Inferior parietal cortex (tissue), 1 donor: Measurements from ENCODE around the gene CPB2.

Experiments used
- DNase-seq: peaks from one replicate; pipeline ENCODE4 v3.0.0-alpha.2; 2016; ENCODE audit errors: extremely low spot score

Gene CPB2

GRCh38 chr13:46104868-46105267 lies at the start of gene CPB2:
CPB2 (minus strand) TSS chr13:46105033; CDS start chr13:46105009, 24 bp downstream.
- DNase-seq = no peak

- no peak for DNase-seq
Measured at GRCh38 chr13:46154136-46154801, 49.4 kb upstream of the CPB2 start.

- DNase-seq = no peak
Measured at GRCh38 chr13:46152627-46153328, 47.9 kb upstream of the CPB2 start.

- DNase-seq = no peak
Measured at GRCh38 chr13:46150134-46150693, 45.4 kb upstream of the CPB2 start.

- DNase-seq = no peak
Measured at GRCh38 chr13:46149272-46150133, 44.7 kb upstream of the CPB2 start.

- no peak for DNase-seq
Measured at GRCh38 chr13:46146898-46147297, 42.1 kb upstream of the CPB2 start.

- DNase-seq = no peak
Measured at GRCh38 chr13:46145950-46146349, 41.1 kb upstream of the CPB2 start.

- no peak for DNase-seq
Measured at GRCh38 chr13:46145135-46145534, 40.3 kb upstream of the CPB2 start.

- no peak for DNase-seq
Measured at GRCh38 chr13:46143184-46143701, 38.4 kb upstream of the CPB2 start.

GRCh38 chr13:46142776-46143175 lies 37.9 kb upstream of the CPB2 start:
- no peak for DNase-seq

- DNase-seq = no peak
Measured at GRCh38 chr13:46140044-46140443, 35.2 kb upstream of the CPB2 start.

- DNase-seq = no peak
Measured at GRCh38 chr13:46137627-46138317, 32.9 kb upstream of the CPB2 start.

GRCh38 chr13:46136688-46137087 lies 31.9 kb upstream of the CPB2 start:
- no peak for DNase-seq

GRCh38 chr13:46134961-46135522 lies 30.2 kb upstream of the CPB2 start:
- no peak for DNase-seq

GRCh38 chr13:46134494-46134893 lies 29.7 kb upstream of the CPB2 start:
- DNase-seq = no peak

GRCh38 chr13:46132109-46132508 lies 27.3 kb upstream of the CPB2 start:
- no peak for DNase-seq

- DNase-seq = no peak
Measured at GRCh38 chr13:46131705-46132104, 26.9 kb upstream of the CPB2 start.

GRCh38 chr13:46129955-46130618 lies 25.3 kb upstream of the CPB2 start:
- DNase-seq = no peak

GRCh38 chr13:46129124-46129523 lies 24.3 kb upstream of the CPB2 start:
- no peak for DNase-seq

- DNase-seq = no peak
Measured at GRCh38 chr13:46127358-46128023, 22.7 kb upstream of the CPB2 start.
